H1 (cell line): ENCODE data around the gene IGLON5. TPM values are rescaled to one million over a fixed set of nuclear protein-coding genes. Genes with fewer than 3 reads are reported as not detected.

Experiments used
- CTCF ChIA-PET: fragments of 300-600 bp; sonication (Branson Sonifier 250); formaldehyde crosslinking; loops from one replicate; lab custom pipeline; 2021; ENCODE audit not compliant: partially characterized antibody; lab: Charles Lee
- POLR2A ChIA-PET: fragments of 300-600 bp; sonication (Branson Sonifier 250); formaldehyde crosslinking; loops from one replicate; lab custom pipeline; 2021; ENCODE audit warnings: inconsistent platforms; ENCODE audit not compliant: partially characterized antibody; lab: Charles Lee
- DNase-seq, 2 experiments: peaks; one replicate each; pipeline versions ENCODE4 v3.0.0 to v3.0.0-alpha.2; 2010 to 2022; ENCODE audit warnings: low spot score in 2 of 2, low read depth in 1 of 2, mixed read lengths in 1 of 2
- FAIRE-seq: peaks from 2 replicates; lab custom pipeline; 2011; peaks lifted over from hg19 to GRCh38; lab: Jason Lieb, UNC
- H2AFZ ChIP-seq: 2 replicates; pipeline ENCODE4 v1.8.1; 2012; ENCODE audit warnings: low read length, inconsistent platforms
- H2AK5ac ChIP-seq: 2 replicates; pipeline ENCODE4 v1.6.1; 2013; ENCODE audit warnings: low read depth, low read length
- H2BK120ac ChIP-seq: replicated peaks from 2 replicates; pipeline ENCODE3; 2013; ENCODE audit warnings: low read depth, low read length, inconsistent platforms
- H2BK12ac ChIP-seq: 2 replicates; pipeline ENCODE4 v1.6.1; 2013; ENCODE audit warnings: low read depth, low read length
- H2BK15ac ChIP-seq: 2 replicates; pipeline ENCODE4 v1.6.1; 2013; ENCODE audit warnings: low read length
- H2BK20ac ChIP-seq: 2 replicates; pipeline ENCODE4 v1.6.1; 2013; ENCODE audit warnings: low read length
- H2BK5ac ChIP-seq: 2 replicates; pipeline ENCODE4 v1.6.1; 2013; ENCODE audit warnings: low read depth, low read length
- H3K14ac ChIP-seq: 2 replicates; pipeline ENCODE4 v1.6.1; 2013; ENCODE audit warnings: inconsistent platforms; ENCODE audit not compliant: insufficient read length
- H3K18ac ChIP-seq: 2 replicates; pipeline ENCODE4 v1.6.1; 2013; ENCODE audit warnings: low read length; ENCODE audit errors: extremely low read depth
- H3K23ac ChIP-seq: 2 replicates; pipeline ENCODE4 v1.6.1; 2013; ENCODE audit warnings: inconsistent platforms; ENCODE audit not compliant: insufficient read length
- H3K23me2 ChIP-seq: 2 replicates; pipeline ENCODE4 v1.6.1; 2013; ENCODE audit warnings: low read depth, low read length
- H3K27ac ChIP-seq: 2 replicates; pipeline ENCODE4 v1.6.1; 2011; ENCODE audit warnings: low read depth, low read length, inconsistent platforms
- H3K27me3 ChIP-seq, 4 experiments: replicated peaks in 1 of 4; 1 replicate in 1 of 4; 2 replicates in 3 of 4; pipeline versions ENCODE4 v1.6.1 to v1.8.1; 2011 to 2013; ENCODE audit warnings: low read length in 3 of 4, mild to moderate bottlenecking in 3 of 4, inconsistent platforms in 2 of 4, mixed read lengths in 2 of 4, moderate library complexity in 1 of 4; ENCODE audit not compliant: control insufficient read depth in 3 of 4, insufficient read depth in 3 of 4; ENCODE audit errors: extremely low read depth in 1 of 4
- H3K36me3 ChIP-seq, 4 experiments: 2 replicates each; pipeline versions ENCODE4 v1.6.1 to v1.8.1; 2011 to 2013; ENCODE audit warnings: mild to moderate bottlenecking in 4 of 4, low read length in 3 of 4, moderate library complexity in 2 of 4, control low read depth in 1 of 4, inconsistent platforms in 1 of 4; ENCODE audit not compliant: insufficient read depth in 4 of 4, control insufficient read depth in 2 of 4
- H3K4ac ChIP-seq: replicated peaks from 2 replicates; pipeline ENCODE3; 2013; ENCODE audit warnings: low read length, low read depth, mixed read lengths, inconsistent platforms; ENCODE audit not compliant: insufficient read length
- H3K4me1 ChIP-seq, 4 experiments: replicated peaks in 1 of 4; 1 replicate in 1 of 4; 2 replicates in 3 of 4; pipeline versions ENCODE4 v1.6.1 to v1.8.1; 2011 to 2013; ENCODE audit warnings: low read length in 3 of 4, inconsistent platforms in 2 of 4, mixed read lengths in 1 of 4; ENCODE audit not compliant: insufficient read depth in 4 of 4, control insufficient read depth in 3 of 4
- H3K4me2 ChIP-seq, 2 experiments: 2 replicates each; pipeline versions ENCODE4 v1.6.1 to v1.8.1; 2011 to 2013; ENCODE audit warnings: low read depth in 2 of 2, low read length in 2 of 2, control low read depth in 1 of 2, inconsistent platforms in 1 of 2, mild to moderate bottlenecking in 1 of 2; ENCODE audit not compliant: insufficient read depth in 1 of 2
- H3K4me3 ChIP-seq, 4 experiments: fragments of 200-600, 300-600 bp in 1 of 4; sonication (generic), shearing (Covaris generic), sonication (Bioruptor Twin) in 1 of 4; 2 replicates each; pipeline versions ENCODE4 v1.5.1 to v1.8.1; 2011 to 2016; ENCODE audit warnings: low read length in 4 of 4, low read depth in 3 of 4, control low read depth in 2 of 4, inconsistent platforms in 2 of 4, mild to moderate bottlenecking in 2 of 4, mixed read lengths in 1 of 4, moderate library complexity in 1 of 4; ENCODE audit not compliant: insufficient read depth in 2 of 4; ENCODE audit errors: extremely low read depth in 1 of 4
- H3K56ac ChIP-seq: replicated peaks from 2 replicates; pipeline ENCODE3; 2013; ENCODE audit warnings: low read depth, mild to moderate bottlenecking, mixed read lengths, low read length, inconsistent platforms; ENCODE audit not compliant: insufficient read length
- H3K79me1 ChIP-seq: 2 replicates; pipeline ENCODE4 v1.6.1; 2013; ENCODE audit warnings: low read depth, low read length, control low read depth
- H3K79me2 ChIP-seq, 2 experiments: 2 replicates each; pipeline versions ENCODE4 v1.6.1 to v1.8.1; 2012 to 2013; ENCODE audit warnings: low read length in 2 of 2, mild to moderate bottlenecking in 2 of 2, inconsistent platforms in 1 of 2; ENCODE audit not compliant: insufficient read depth in 2 of 2, control insufficient read depth in 1 of 2
- H3K9ac ChIP-seq, 4 experiments: replicated peaks in 1 of 4; 1 replicate in 1 of 4; 2 replicates in 3 of 4; pipeline versions ENCODE4 v1.6.1 to v1.8.1; 2011 to 2013; ENCODE audit warnings: low read depth in 3 of 4, low read length in 3 of 4, control low read depth in 2 of 4, mild to moderate bottlenecking in 2 of 4, moderate library complexity in 2 of 4, inconsistent platforms in 1 of 4; ENCODE audit errors: extremely low read depth in 1 of 4
- H3K9me3 ChIP-seq, 2 experiments: 2 replicates each; pipeline versions ENCODE4 v1.6.1 to v1.8.1; 2012 to 2013; ENCODE audit warnings: mild to moderate bottlenecking in 2 of 2, moderate library complexity in 2 of 2, control low read depth in 1 of 2, inconsistent platforms in 1 of 2, low read depth in 1 of 2, low read length in 1 of 2, mixed read lengths in 1 of 2; ENCODE audit not compliant: insufficient read depth in 2 of 2
- H4K20me1 ChIP-seq, 2 experiments: replicated peaks in 1 of 2; 2 replicates each; pipeline versions ENCODE3 to v1.8.1; 2011 to 2013; ENCODE audit warnings: inconsistent platforms in 2 of 2, low read length in 2 of 2, mild to moderate bottlenecking in 1 of 2; ENCODE audit not compliant: insufficient read depth in 2 of 2, control insufficient read depth in 1 of 2
- H4K5ac ChIP-seq: 2 replicates; pipeline ENCODE4 v1.6.1; 2013; ENCODE audit warnings: low read length, low read depth, mixed read lengths, inconsistent platforms; ENCODE audit not compliant: insufficient read length
- H4K8ac ChIP-seq: 2 replicates; pipeline ENCODE4 v1.8.0; 2013; ENCODE audit warnings: mild to moderate bottlenecking, moderate library complexity, low read length, inconsistent platforms; ENCODE audit not compliant: insufficient read depth; ENCODE audit errors: extremely low read depth
- H4K91ac ChIP-seq: replicated peaks from 2 replicates; pipeline ENCODE3; 2013; ENCODE audit warnings: low read length, mixed read lengths, inconsistent platforms; ENCODE audit not compliant: insufficient read length
- ATF2 ChIP-seq: IDR thresholded peaks from 2 replicates; pipeline ENCODE4 v1.6.1; 2012; ENCODE audit warnings: low read length, inconsistent platforms
- BCL11A ChIP-seq, 2 experiments: IDR thresholded peaks; one replicate each; pipeline ENCODE4 v1.6.1; 2011; ENCODE audit warnings: low read depth in 2 of 2, low read length in 2 of 2, mild to moderate bottlenecking in 2 of 2
- BRCA1 ChIP-seq: IDR thresholded peaks from 2 replicates; pipeline ENCODE4 v1.6.1; 2012; ENCODE audit warnings: low read depth, low read length, improper control_type of control experiment
- CTBP2 ChIP-seq: IDR thresholded peaks from 2 replicates; pipeline ENCODE4 v1.7.0; 2011; ENCODE audit warnings: borderline replicate concordance, mild to moderate bottlenecking, moderate library complexity, mixed read lengths, low read length; ENCODE audit not compliant: insufficient read depth, insufficient read length
- EGR1 ChIP-seq: IDR thresholded peaks from 2 replicates; pipeline ENCODE4 v1.6.1; 2011; ENCODE audit warnings: low read depth, low read length, borderline replicate concordance
- GABPA ChIP-seq: IDR thresholded peaks from 2 replicates; pipeline ENCODE4 v1.6.1; 2011; ENCODE audit warnings: mild to moderate bottlenecking, low read length, moderate library complexity, borderline replicate concordance; ENCODE audit not compliant: insufficient read depth
- KDM1A ChIP-seq: fragments of 200-600, 300-600 bp; sonication (generic); IDR thresholded peaks from 2 replicates; pipeline ENCODE4 v1.7.1; 2016; ENCODE audit warnings: mild to moderate bottlenecking, low read length, borderline replicate concordance
- KDM5A ChIP-seq: fragments of 200-600 bp; IDR thresholded peaks from 2 replicates; pipeline ENCODE4 v1.7.1; 2012; ENCODE audit warnings: mild to moderate bottlenecking, low read length, inconsistent platforms, mixed read lengths
- RAD21 ChIP-seq, 2 experiments: IDR thresholded peaks in 1 of 2; conservative IDR thresholded peaks in 1 of 2; 2 replicates each; pipeline ENCODE4 v1.6.1; 2011; ENCODE audit warnings: low read depth in 2 of 2, low read length in 2 of 2, improper control_type of control experiment in 1 of 2, inconsistent platforms in 1 of 2, mild to moderate bottlenecking in 1 of 2, moderate library complexity in 1 of 2
- TEAD4 ChIP-seq: IDR thresholded peaks from 2 replicates; pipeline ENCODE4 v1.6.1; 2012; ENCODE audit warnings: low read depth, low read length, inconsistent platforms, mixed read lengths
- ZNF274 ChIP-seq: IDR thresholded peaks from 2 replicates; pipeline ENCODE4 v1.7.0; 2012; ENCODE audit warnings: low read length, borderline replicate concordance; ENCODE audit errors: extremely low read depth
- WGBS, 2 experiments: shearing (Covaris generic) in 1 of 2; methylation state at CpG; one replicate each; pipeline versions ENCODE4 v1.1.6 to v1.1.7; 2013 to 2015; ENCODE audit warnings: low lambda C conversion rate in 2 of 2, mixed read lengths in 2 of 2, inconsistent platforms in 1 of 2, low coverage in 1 of 2, missing lambda C conversion rate in 1 of 2; ENCODE audit not compliant: insufficient replicate concordance in 2 of 2, insufficient coverage in 1 of 2, insufficient read length in 1 of 2; ENCODE audit errors: extremely low coverage in 1 of 2, missing lambda C conversion rate in 1 of 2; 5-methylcytosine and 5-hydroxymethylcytosine counted together
- polyA plus RNA-seq, 7 experiments: library from polyadenylated mRNA; depleted of rRNA in 3 of 7; stranded (reverse) in 5 of 7; unstranded in 2 of 7; fragments of >200 nt in 5 of 7; fragments of 200-250 nt in 2 of 7; gene quantifications; 1 replicate in 5 of 7; 2 replicates in 1 of 7; 4 replicates in 1 of 7; pipeline versions ENCODE4 v1.2.1 to v1.2.3, GENCODE V29; 2011 to 2013; ENCODE audit warnings: missing spikeins in 2 of 7, mixed read lengths in 2 of 7
- total RNA-seq: library from RNA; stranded (reverse); fragmentation: NEBNext Ultra II Directional; extraction: Animal tissue kit (Norgen Biotek cat#: 25700); gene quantifications from 2 replicates; pipeline ENCODE4 v1.2.1, GENCODE V29; 2021

The IGLON5 gene
- total and polyA plus RNA-seq, 2 of the 8 experiments (the other 6 are each of a cell fraction or from before 2014, with no cell fraction given): 31.8 to 34.6 TPM

DNA sequence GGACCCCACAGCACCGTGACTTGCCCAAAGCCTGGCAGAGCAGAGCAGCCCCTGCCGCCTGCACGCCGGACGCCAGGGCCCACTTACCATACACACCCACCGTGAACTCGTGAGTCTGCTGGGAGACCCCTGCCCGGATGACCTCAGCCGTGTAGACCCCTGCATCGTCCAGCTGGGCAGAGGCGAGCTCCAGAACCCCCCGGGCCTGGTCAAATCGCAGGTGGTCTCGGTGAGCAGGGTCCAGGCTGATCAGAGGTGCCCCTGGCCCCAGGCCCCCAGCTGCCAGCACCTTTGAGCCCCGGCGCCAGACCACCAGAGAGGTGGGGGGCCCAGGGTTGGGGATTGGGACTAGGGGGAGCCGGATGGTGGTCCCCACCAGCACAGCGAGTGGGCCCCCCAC, 29.6 kb downstream of the IGLON5 start:
- Histone ChIP-seq H2BK5ac (no peak overlapping the region; the same call in 1 of the 2 replicates), H3K4ac (no peak overlapping the region), H3K18ac (peak overlapping the region; percentile 9; the same call in 1 of the 2 replicates), H2AFZ (no peak overlapping the region), H3K4me1 (peaks cover 0 to 20% (median 16%) of the 10 kb centered on the region in 4 experiments; a peak in 6 of 7 replicates), H3K14ac (no peak overlapping the region), H3K56ac (no peak overlapping the region), H4K91ac (peak overlapping the region; percentile 80), H2BK12ac (peak overlapping the region; percentile 17; the same call in 1 of the 2 replicates), H3K79me1 (no peaks in the 10 kb centered on the region), H2AK5ac (no peak overlapping the region), H3K9me3 (no peaks in the 10 kb centered on the region), H3K36me3 (no peaks in the 10 kb centered on the region; a peak in 1 of 8 replicates), H3K4me2 (peak overlapping the region; percentile 65 to 83), H2BK120ac (no peak overlapping the region), H3K23me2 (peaks cover 13% of the 10 kb centered on the region), H2BK20ac (no peak overlapping the region), H3K4me3 (peak overlapping the region in 1 of 4 experiments; percentile 72; a peak in 2 of 8 replicates), H4K20me1 (no peaks in the 10 kb centered on the region), H4K8ac (no peak overlapping the region; the same call in 1 of the 2 replicates), H3K79me2 (no peaks in the 10 kb centered on the region), H3K27me3 (peaks cover 0 to 18% (median 11%) of the 10 kb centered on the region in 4 experiments; a peak in 5 of 7 replicates), H3K23ac (no peak overlapping the region), H2BK15ac (0 out of 2 replicates have a peak overlapping the region, but pooled peaks have one; percentile 29), H4K5ac (no peak overlapping the region), H3K27ac (no peak overlapping the region), H3K9ac (no peak overlapping the region)
- DNase-seq (no peak), FAIRE-seq (no peak)
- ChIA-PET POLR2A (interaction anchor here (0.8 to 3.9 kb wide), 9 partner anchors 8 to 49 kb away, joined by 3 to 19 read pairs (median 7); partner anchors contain the start of genes C19orf84 and ETFB), CTCF (interaction anchor here (0.6 to 4.9 kb wide), 11 partner anchors 10 to 97 kb away, joined by 3 to 42 read pairs (median 4); partner anchors contain the start of gene CLDND2)
- 88% methylated on average over 17 of the region's 18 CpGs; no CpG with 5 or more reads in 1 of the 2 experiments for WGBS, 2 experiments
- no peak for TF ChIP-seq ZNF274
- no peak for TF ChIP-seq TEAD4
- TF ChIP-seq KDM5A: no peak
- TF ChIP-seq KDM1A: no peak
- TF ChIP-seq GABPA: no peak
- no peak for TF ChIP-seq BCL11A (IDR thresholded peaks at IDR 0.05; ENCODE audit: low read depth in 2 of 2, low read length in 2 of 2)
- no peak for TF ChIP-seq BRCA1
- no peak for TF ChIP-seq ATF2
- TF ChIP-seq CTBP2: no peak
- no peak for TF ChIP-seq EGR1
- no peak for TF ChIP-seq RAD21 (IDR thresholded peaks at IDR 0.05 in 1 of 2, conservative IDR thresholded peaks at IDR 0.05 in 1 of 2; ENCODE audit: low read depth in 2 of 2, low read length in 2 of 2)
